NCI-H1694 treated with DMSO at 0.1 percent for 48 hours (cell line): ENCODE measurements around the gene FBXL2.
"Not testable (repeated sequence)": the region's sequence is repeated elsewhere in the genome, so short reads cannot be mapped to it uniquely, and the experiment has no call there.

ENCODE experiments used
- DNase-seq: peaks from one replicate; lab custom pipeline; 2025; lab: John Stamatoyannopoulos, UW

FBXL2 gene

DNA sequence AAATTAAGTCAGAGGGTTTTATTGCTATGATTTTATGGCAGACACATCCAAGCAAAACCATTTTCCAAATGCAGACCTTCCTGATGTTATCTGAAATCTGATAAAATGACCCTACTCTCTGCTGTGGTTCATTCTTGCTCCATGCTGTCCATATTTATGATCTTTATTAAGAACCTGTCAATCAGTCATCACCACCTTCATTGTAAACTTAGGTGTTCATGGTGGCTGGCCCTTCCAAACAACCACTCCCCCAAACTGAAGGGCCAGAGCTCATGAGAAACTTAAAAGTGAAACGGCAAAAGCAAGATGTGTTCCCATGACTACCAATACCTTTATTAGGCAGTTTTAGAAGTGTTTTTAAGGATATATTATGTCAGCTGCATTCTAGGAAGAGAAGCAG, 109.4 kb downstream of the FBXL2 start:
- no peak for DNase-seq

- no peak for DNase-seq
Measured at GRCh38 chr3:33388374-33389100, 111.3 kb downstream of the FBXL2 start.

GRCh38 chr3:33389908-33390307, 112.7 kb downstream of the FBXL2 start:
- no peak for DNase-seq

DNA sequence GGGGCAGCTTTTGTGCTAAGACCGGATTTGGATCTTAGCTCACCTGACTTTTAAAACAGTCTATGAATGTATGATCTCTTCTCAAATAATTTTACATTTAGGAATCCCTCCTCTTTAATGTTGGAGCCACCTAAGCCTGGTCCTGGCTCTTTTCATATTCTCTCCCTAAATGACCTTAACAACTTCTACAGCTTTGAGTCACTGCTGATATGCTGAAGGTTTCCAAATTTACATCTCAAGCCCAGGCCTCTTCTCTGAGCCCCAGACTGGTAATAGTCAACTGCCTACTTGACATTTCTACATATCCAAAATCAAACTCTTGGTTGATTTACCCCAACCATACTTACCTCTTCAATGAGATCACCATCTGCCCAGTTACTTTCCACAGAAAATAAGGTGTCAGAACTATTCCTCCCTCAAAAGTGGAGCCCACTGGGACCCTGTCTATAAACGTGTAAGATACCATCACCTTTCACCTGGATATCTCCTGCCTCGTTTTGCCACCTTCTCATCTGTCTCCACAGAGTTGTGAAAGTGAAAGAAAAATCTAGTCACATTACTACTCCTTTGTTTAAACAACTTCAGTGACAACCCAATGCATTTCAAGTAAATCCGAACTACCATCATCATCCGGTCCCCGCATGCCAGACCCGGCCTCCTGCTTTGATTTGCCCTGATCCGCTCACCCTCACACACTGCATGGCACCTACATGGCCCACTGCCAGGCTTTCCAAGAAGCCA, 114.2 kb downstream of the FBXL2 start:
- DNase-seq: no peak

DNA sequence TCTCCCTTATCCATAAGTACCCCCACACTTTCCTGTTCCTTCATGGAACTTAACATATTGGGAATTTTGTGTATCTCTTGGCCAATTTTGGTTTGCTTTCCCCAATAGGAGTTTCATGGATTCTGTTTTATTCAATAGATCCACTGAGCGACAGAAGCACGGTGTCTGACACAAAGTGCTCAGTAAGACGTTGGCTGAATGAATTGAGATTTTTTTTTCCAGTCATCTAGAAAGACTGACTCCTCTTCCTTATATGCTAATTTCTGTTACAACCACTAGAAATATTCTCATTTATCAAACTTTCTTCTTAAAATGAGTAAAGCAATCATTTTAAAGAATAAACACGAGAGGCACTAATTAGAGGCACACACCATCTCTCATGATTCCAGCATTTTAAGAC, 114.9 kb downstream of the FBXL2 start:
- no peak for DNase-seq

DNA sequence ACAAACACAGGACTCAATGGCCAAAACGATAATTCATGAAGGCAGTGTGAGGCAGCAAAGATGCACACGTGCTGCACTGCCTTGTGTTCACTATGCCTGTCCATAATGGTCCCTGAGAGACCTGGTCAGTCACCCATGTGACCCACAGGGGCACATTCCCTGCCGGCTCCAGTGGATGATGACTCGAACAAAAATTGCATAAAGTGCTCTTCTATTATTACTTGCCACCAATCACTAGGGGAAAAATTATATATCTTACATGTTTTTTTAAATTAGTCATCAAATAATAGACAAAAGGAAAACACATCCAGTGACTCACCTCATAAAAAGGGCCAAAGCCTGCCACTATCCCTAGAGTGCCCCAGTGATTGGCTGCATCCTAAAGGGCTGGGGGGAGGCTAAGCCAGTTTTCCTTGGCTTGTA, 115.5 kb downstream of the FBXL2 start:
- no peak for DNase-seq

GRCh38 chr3:33394403-33395054, 117.3 kb downstream of the FBXL2 start:
- no peak for DNase-seq

GRCh38 chr3:33395900-33396299, 118.7 kb downstream of the FBXL2 start:
- no peak for DNase-seq

- no peak for DNase-seq
Measured at GRCh38 chr3:33398410-33398809, 121.2 kb downstream of the FBXL2 start.

DNA sequence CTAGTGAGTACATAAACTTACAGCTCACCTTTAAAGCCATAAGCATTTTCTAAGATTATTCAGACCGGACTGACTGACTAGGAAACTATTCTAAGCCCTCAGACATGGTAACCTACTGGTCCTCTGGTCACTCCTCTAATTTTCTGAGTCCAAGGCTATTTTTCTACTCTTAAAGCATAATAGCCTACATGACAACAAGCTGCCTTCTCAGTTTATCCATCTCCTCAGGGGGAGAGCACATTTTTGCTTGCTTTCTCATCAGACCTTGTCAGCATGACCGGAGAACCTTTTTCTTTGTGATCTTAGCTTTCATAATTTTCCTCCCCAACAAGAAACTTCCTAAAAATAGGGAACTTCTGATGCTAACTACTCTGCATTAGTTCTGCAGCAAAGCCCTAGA, 124.5 kb downstream of the FBXL2 start:
- no peak for DNase-seq

DNA sequence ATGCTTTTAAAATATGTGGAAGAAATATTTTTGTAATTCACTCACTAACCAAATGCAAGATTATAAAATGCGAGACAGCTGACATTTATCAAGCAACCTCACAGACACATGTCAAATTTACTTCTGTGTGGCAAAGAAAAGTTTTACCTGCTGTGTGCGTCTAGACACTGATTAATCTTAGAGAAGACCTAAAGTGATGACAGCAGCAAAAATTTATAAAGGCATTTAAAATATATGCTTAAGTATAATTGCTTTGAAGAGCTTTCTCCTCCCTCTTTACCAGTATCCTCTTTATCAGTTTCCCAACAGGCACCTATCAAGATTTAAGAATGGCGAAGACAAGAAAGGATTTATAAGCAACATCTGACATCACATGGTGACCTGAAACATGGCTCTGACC, 125.7 kb downstream of the FBXL2 start:
- DNase-seq: no peak

GRCh38 chr3:33403756-33404155, 126.5 kb downstream of the FBXL2 start:
- DNase-seq: no peak

- not testable (repeated sequence) for DNase-seq
Measured at GRCh38 chr3:33410816-33411215, 133.6 kb downstream of the FBXL2 start.

- no peak for DNase-seq
Measured at GRCh38 chr3:33417066-33417673, 139.9 kb downstream of the FBXL2 start.

DNA sequence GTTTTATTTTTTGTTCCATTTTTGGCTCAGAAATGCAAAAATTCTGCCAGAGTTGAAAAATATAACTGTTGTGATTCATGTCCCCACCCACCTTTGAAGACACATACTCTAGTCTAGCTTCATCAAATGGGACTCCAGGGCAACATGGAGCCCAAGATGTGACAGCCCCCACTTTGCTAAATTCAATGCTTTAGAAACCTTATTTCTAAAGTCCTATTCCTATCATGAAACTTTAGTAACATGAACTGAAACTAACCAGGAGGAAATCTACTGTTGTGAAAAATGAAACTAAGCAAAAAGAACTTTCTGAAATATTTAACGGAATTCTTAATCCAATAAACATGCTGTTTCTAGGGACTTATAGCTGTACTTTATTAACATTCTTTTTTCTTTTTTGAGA, 142.7 kb downstream of the FBXL2 start:
- DNase-seq: no peak

DNA sequence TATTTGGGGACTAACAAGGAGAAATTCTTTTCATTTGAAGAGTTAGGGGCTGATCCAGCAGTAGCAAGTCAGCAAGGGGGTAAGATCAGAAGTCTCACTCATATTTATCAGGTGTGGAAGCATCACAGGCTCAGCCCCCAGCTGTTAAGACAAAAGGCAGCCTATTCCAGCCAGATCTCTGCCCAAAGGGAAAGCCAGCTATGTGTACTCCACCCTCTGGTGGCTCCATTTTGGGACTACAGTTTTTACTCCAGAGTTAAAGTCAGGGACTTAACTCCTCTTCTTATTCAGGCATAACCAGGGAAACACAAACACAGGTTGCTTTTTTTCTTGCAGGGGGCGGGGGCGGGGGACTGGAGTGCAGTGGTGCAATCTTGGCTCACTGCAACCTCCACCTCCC, 143.7 kb downstream of the FBXL2 start:
- no peak for DNase-seq

GRCh38 chr3:33424606-33425452, 147.6 kb downstream of the FBXL2 start:
- no peak for DNase-seq

GRCh38 chr3:33425453-33425852, 148.2 kb downstream of the FBXL2 start:
- DNase-seq: no peak

DNA sequence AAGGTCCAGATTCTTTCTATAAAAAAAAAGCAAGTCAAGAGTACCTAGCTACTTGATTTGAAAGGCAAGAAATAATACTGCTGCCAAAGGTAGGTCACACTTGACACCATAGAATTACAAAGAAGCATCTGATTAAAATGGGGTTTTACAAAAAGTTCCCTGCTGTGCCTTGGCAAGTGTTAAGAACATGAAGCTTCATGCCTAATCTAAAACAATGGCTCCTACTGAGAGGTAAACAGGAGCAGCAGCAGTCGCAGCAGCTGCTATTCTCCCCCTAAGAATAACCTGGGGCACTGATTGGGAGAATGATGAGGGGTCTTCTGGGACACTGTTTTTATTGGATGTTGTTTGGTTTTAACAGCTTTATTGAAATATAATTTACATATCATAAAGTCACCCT, 148.8 kb downstream of the FBXL2 start:
- no peak for DNase-seq

DNA sequence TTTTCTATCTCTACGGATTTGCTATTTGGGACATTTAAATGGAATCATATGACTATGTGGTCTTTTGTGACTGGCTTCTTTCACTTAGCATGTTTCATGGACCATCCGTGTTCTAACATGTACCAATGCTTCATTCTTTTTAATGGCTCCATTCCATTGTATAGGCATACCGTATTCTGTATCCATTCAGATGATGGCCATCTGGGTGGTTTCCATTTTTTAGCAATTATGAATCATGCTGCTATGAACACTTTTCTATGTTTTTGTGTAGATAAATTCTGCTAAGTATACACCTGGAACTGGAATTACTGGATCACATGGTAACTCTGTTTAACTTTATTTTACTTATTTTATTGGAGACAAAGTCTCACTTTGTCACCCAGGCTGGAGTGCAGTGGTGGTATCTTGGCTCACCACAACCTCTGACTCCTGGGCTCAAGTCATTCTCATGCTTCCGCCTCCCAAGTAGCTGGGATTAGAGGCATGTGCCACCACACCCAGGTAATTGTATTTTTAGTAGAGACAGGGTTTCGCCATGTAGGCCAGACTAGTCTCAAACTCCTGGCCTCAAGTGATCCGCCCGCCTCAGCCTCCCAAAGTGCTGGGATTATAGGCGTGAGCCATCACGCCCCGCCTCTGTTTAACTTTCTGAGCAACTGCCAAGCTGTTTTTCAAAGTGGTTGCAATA, 149.5 kb downstream of the FBXL2 start:
- DNase-seq: no peak

DNA sequence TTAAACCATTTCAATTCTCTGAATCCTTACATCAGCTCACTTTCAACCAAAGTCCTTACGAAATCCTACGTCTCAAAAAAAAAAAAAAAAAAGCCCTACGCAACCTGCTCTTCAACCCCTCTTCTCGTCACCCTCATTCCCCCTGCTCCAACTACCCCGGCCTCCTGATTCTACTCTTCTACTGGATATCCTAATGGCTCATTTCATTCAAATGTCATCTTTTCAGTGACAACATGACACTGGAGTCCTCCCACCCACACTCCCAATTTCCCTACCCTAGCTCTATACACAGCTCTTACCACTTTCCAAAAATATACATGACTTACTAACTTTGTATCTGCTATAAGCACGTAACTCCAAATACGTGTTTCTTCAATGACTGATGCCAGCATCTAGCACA, 151.5 kb downstream of the FBXL2 start:
- no peak for DNase-seq
